Loucy (cell line): ENCODE measurements around the gene ZNF71.

Experiments
- H2AFZ ChIP-seq: fragments of 200-600 bp; sonication (generic); 2 replicates; pipeline ENCODE4 v1.6.0; 2016; ENCODE audit warnings: antibody characterized with exemption, mild to moderate bottlenecking, low read length, moderate library complexity
- H3F3A ChIP-seq: fragments of 200-600 bp; 2 replicates; pipeline ENCODE4 v1.6.0; 2016; ENCODE audit warnings: antibody characterized with exemption, low read depth, mild to moderate bottlenecking
- H3K27me3 ChIP-seq: fragments of 200-600 bp; sonication (generic); 2 replicates; pipeline ENCODE4 v1.6.1; 2014; ENCODE audit warnings: low read length, mild to moderate bottlenecking; ENCODE audit not compliant: insufficient read depth, poor library complexity, severe bottlenecking
- H3K36me3 ChIP-seq: fragments of 200-600 bp; sonication (generic); 2 replicates; pipeline ENCODE4 v1.6.1; 2016; ENCODE audit warnings: low read length; ENCODE audit not compliant: insufficient read depth
- H3K4me1 ChIP-seq: fragments of 200-600 bp; sonication (generic); 2 replicates; pipeline ENCODE4 v1.5.1; 2014; ENCODE audit warnings: low read length, mild to moderate bottlenecking; ENCODE audit not compliant: insufficient read depth, poor library complexity, severe bottlenecking
- H3K4me2 ChIP-seq: fragments of 200-600 bp; sonication (generic); 2 replicates; pipeline ENCODE4 v1.6.0; 2014; ENCODE audit warnings: antibody characterized with exemption, low read length, low read depth, mild to moderate bottlenecking; ENCODE audit not compliant: poor library complexity, severe bottlenecking
- H3K4me3 ChIP-seq: fragments of 200-600 bp; sonication (generic); 2 replicates; pipeline ENCODE4 v1.5.1; 2014; ENCODE audit warnings: low read length, mild to moderate bottlenecking, mixed read lengths; ENCODE audit not compliant: poor library complexity, severe bottlenecking
- H3K79me2 ChIP-seq: fragments of 200-600 bp; sonication (generic); 2 replicates; pipeline ENCODE4 v1.6.1; 2014; ENCODE audit warnings: low read length; ENCODE audit not compliant: insufficient read depth
- H3K9ac ChIP-seq: fragments of 200-600 bp; sonication (generic); 2 replicates; pipeline ENCODE4 v1.6.0; 2014; ENCODE audit warnings: mild to moderate bottlenecking, low read depth, low read length, moderate library complexity; ENCODE audit not compliant: poor library complexity, severe bottlenecking
- H3K9me2 ChIP-seq: fragments of 200-600 bp; sonication (generic); replicated peaks from 2 replicates; pipeline ENCODE4 v1.6.1; 2016; ENCODE audit warnings: low read depth, low read length, mixed read lengths
- H3K9me3 ChIP-seq: fragments of 200-600 bp; sonication (generic); 2 replicates; pipeline ENCODE4 v1.6.1; 2014; ENCODE audit warnings: mild to moderate bottlenecking, antibody characterized with exemption, low read length, low read depth; ENCODE audit not compliant: insufficient read depth
- H4K20me1 ChIP-seq: fragments of 200-600 bp; sonication (generic); 2 replicates; pipeline ENCODE4 v1.6.0; 2014; ENCODE audit warnings: antibody characterized with exemption, low read length, mild to moderate bottlenecking; ENCODE audit not compliant: insufficient read depth, poor library complexity, severe bottlenecking
- EZH2phosphoT487 ChIP-seq: fragments of 200-600 bp; IDR thresholded peaks from 2 replicates; pipeline ENCODE4 v1.6.1; 2018; ENCODE audit warnings: antibody characterized with exemption, mild to moderate bottlenecking, moderate library complexity, borderline replicate concordance
- TF ChIP-seq, protein P1 (sequence below): fragments of 200-600 bp; sonication (generic); conservative IDR thresholded peaks from 2 replicates; pipeline ENCODE4 v1.5.1; 2014; ENCODE audit warnings: mild to moderate bottlenecking, antibody characterized with exemption, low read length

ZNF71 gene

DNA sequence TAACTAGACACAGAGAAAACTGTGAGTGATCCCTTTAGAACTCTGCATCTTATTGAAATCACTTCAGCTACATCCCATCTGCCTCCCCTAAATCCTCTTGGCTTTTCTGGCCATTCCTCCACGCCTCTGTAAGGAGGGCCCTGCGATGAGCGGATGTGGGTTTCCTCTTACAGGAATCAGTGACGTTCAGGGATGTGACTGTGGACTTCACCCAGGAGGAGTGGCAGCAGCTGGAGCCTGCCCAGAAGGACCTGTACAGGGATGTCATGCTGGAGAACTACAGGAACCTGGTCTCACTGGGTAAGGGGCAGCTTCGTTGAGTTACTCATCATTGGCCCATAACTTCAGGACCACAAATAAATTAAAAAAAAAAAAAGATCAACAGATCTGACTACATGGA is 18.5 kb downstream of the ZNF71 start:
- no peaks in the 10 kb centered on the region for H3K27me3 ChIP-seq
- H3K9ac ChIP-seq, result no peak overlapping the region
- no peak overlapping the region for H2AFZ ChIP-seq
- no peak for TF ChIP-seq EZH2phosphoT487
- TF ChIP-seq, protein P1, sequence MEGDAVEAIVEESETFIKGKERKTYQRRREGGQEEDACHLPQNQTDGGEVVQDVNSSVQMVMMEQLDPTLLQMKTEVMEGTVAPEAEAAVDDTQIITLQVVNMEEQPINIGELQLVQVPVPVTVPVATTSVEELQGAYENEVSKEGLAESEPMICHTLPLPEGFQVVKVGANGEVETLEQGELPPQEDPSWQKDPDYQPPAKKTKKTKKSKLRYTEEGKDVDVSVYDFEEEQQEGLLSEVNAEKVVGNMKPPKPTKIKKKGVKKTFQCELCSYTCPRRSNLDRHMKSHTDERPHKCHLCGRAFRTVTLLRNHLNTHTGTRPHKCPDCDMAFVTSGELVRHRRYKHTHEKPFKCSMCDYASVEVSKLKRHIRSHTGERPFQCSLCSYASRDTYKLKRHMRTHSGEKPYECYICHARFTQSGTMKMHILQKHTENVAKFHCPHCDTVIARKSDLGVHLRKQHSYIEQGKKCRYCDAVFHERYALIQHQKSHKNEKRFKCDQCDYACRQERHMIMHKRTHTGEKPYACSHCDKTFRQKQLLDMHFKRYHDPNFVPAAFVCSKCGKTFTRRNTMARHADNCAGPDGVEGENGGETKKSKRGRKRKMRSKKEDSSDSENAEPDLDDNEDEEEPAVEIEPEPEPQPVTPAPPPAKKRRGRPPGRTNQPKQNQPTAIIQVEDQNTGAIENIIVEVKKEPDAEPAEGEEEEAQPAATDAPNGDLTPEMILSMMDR, result no peak
- no peaks in the 10 kb centered on the region for H3F3A ChIP-seq
- no peaks in the 10 kb centered on the region for H3K9me3 ChIP-seq
- H3K4me2 ChIP-seq, result no peak overlapping the region
- H3K9me2 ChIP-seq, result no peaks in the 10 kb centered on the region
- peaks cover 22% of the 10 kb centered on the region; the same call in 1 of the 2 replicates for H3K79me2 ChIP-seq
- no peaks in the 10 kb centered on the region for H3K4me1 ChIP-seq
- peaks cover 4% of the 10 kb centered on the region for H4K20me1 ChIP-seq
- H3K4me3 ChIP-seq, result no peak overlapping the region
- H3K36me3 ChIP-seq, result peaks cover 7% of the 10 kb centered on the region; the same call in 1 of the 2 replicates

DNA sequence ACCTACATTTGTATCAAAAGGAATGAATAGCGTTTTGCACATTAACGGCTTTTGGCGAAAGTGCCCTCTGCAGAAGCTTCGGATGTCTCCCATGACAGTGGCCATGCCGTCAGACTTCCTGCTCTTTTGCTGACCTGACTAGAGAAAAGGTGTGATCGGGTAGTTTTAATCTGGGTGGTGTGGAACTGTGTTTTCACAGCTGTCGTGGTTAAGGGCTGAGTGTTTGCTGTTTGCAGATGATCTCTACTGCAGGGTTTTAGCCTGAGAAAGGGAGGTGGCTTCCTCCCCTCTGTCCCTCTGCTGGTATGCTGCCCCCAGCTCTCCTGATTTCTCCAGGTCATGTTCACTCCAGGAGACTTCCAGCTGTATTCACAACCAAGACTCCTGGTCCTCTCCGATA is 22.4 kb downstream of the ZNF71 start:
- Histone ChIP-seq H3K79me2 (no peaks in the 10 kb centered on the region; the same call in 1 of the 2 replicates), H3K36me3 (peaks cover 19% of the 10 kb centered on the region; the same call in 1 of the 2 replicates), H3F3A (no peaks in the 10 kb centered on the region), H3K27me3 (no peaks in the 10 kb centered on the region), H3K4me1 (no peaks in the 10 kb centered on the region), H3K9ac (no peak overlapping the region), H3K4me3 (no peak overlapping the region), H2AFZ (no peak overlapping the region), H3K9me2 (no peaks in the 10 kb centered on the region), H4K20me1 (peaks cover 9% of the 10 kb centered on the region), H3K4me2 (no peak overlapping the region), H3K9me3 (no peaks in the 10 kb centered on the region)
- TF ChIP-seq, protein P1, result no peak
- no peak for TF ChIP-seq EZH2phosphoT487

DNA sequence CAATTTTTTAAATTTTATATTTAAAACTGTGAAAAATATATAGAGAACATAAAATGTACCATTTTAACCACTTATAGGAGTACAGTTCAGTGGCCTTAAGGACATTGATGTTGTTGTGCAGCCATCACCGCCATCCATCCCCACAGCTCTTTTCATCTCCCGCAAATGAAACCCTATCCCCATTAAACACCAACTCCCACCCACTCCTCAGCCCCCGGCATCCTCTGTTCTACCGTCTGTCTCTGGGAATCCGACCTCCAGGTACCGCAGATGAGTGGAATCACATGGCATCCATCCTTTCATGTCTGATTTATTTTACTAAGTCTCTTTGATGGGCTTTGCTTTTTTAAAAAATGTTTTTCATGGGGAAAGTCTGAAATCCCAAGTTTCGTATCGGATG is 24.0 kb downstream of the ZNF71 start:
- Histone ChIP-seq H3K36me3 (peaks cover 34% of the 10 kb centered on the region; the same call in 1 of the 2 replicates), H2AFZ (no peak overlapping the region), H3K9ac (no peak overlapping the region), H3K4me2 (no peak overlapping the region), H3K27me3 (no peaks in the 10 kb centered on the region), H3F3A (no peaks in the 10 kb centered on the region), H3K9me2 (no peaks in the 10 kb centered on the region), H3K4me3 (no peak overlapping the region), H4K20me1 (peaks cover 9% of the 10 kb centered on the region), H3K9me3 (no peaks in the 10 kb centered on the region), H3K79me2 (no peaks in the 10 kb centered on the region; the same call in 1 of the 2 replicates), H3K4me1 (no peaks in the 10 kb centered on the region)
- no peak for TF ChIP-seq EZH2phosphoT487
- TF ChIP-seq, protein P1, result no peak
